ENCODE results near the gene ETV3L. TPM values are rescaled to one million over a fixed set of nuclear protein-coding genes. Genes with fewer than 3 reads are reported as not detected.

The ETV3L gene
- total and polyA plus RNA-seq, 2 experiments from 2014 or later: not detected

GRCh38 chr1:157080714-157081113 is 18.9 kb downstream of the ETV3L start (continued):
- TF ChIP-seq REST (IDR thresholded peaks at IDR 0.05; ENCODE audit: unreplicated experiment): no peak
- no peak for TF ChIP-seq CTCF (conservative IDR thresholded peaks at IDR 0.05; ENCODE audit: low read depth in 2 of 2)
- TF ChIP-seq, protein P1, sequence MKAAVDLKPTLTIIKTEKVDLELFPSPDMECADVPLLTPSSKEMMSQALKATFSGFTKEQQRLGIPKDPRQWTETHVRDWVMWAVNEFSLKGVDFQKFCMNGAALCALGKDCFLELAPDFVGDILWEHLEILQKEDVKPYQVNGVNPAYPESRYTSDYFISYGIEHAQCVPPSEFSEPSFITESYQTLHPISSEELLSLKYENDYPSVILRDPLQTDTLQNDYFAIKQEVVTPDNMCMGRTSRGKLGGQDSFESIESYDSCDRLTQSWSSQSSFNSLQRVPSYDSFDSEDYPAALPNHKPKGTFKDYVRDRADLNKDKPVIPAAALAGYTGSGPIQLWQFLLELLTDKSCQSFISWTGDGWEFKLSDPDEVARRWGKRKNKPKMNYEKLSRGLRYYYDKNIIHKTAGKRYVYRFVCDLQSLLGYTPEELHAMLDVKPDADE (IDR thresholded peaks at IDR 0.05): no peak
- TF ChIP-seq CREB1 (CRISPR knock-in tag; IDR thresholded peaks at IDR 0.05; ENCODE audit: low read depth): no peak
- TF ChIP-seq STAT1 (IDR thresholded peaks at IDR 0.05; ENCODE audit: unreplicated experiment): no peak
- TF ChIP-seq POLR2AphosphoS5 (IDR thresholded peaks at IDR 0.05; ENCODE audit: low read depth): no peak
- no peak for TF ChIP-seq EZH2 (IDR thresholded peaks at IDR 0.05; ENCODE audit: low read depth, unreplicated experiment)
- TF ChIP-seq JUNB (IDR thresholded peaks at IDR 0.05; ENCODE audit: unreplicated experiment): no peak

DNA sequence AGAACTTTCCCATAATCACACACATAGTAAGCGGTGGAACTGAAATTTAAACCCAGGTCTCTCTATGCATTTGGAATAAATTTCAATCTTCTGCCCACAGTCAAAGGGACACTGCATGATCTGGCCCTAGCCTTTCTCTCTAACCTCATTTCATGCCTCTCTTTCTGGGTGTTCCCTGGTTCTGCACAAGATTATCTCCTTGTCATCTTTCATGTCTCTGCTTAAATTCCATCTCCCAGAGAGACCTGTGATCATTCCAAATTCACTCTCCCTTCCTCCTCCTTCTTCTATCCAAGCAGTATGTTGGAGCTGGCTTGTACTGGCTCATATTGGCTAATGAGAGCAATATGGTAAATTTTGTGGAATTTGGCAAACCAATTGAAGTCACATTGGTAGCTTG is 22.2 kb downstream of the ETV3L start:
- TF ChIP-seq ZNF331 (CRISPR knock-in tag; IDR thresholded peaks at IDR 0.05; ENCODE audit: low read depth) (no peak), NANOG (IDR thresholded peaks at IDR 0.05; ENCODE audit: borderline replicate concordance) (no peak), REST (IDR thresholded peaks at IDR 0.05; ENCODE audit: unreplicated experiment) (no peak), JUNB (IDR thresholded peaks at IDR 0.05; ENCODE audit: unreplicated experiment) (no peak), ZNF114 (CRISPR knock-in tag; IDR thresholded peaks at IDR 0.05) (no peak)
- Histone ChIP-seq H3K79me2 (replicated peaks; ENCODE audit: insufficient read depth) (no peaks in the 10 kb centered on the region), H3K36me3 (ENCODE audit: insufficient read depth) (no peaks in the 10 kb centered on the region), H3K4me3 (no peak overlapping the region), H3K4me1 (ENCODE audit: insufficient read depth) (peaks cover 7% of the 10 kb centered on the region; the same call in 1 of the 2 replicates), H4K20me1 (replicated peaks; ENCODE audit: insufficient read depth) (no peaks in the 10 kb centered on the region), H2AFZ (no peak overlapping the region), H3K4me2 (no peak overlapping the region), H3K27me3 (ENCODE audit: insufficient read depth) (no peaks in the 10 kb centered on the region), H3K9me2 (ENCODE audit: insufficient read depth) (no peaks in the 10 kb centered on the region; the same call in 1 of the 2 replicates), H3F3A (replicated peaks; ENCODE audit: low read depth) (no peaks in the 10 kb centered on the region), H3K27ac (ENCODE audit: low read depth) (no peak overlapping the region)
- Mint-ChIP-seq H3K9me3 (no peaks in the 10 kb centered on the region), H3K36me3 (ENCODE audit: low read depth) (no peaks in the 10 kb centered on the region), H3K4me1 (peaks cover 12% of the 10 kb centered on the region), H3K4me3 (no peak overlapping the region), H3K27ac (no peak overlapping the region), H3K27me3 (ENCODE audit: insufficient read depth, low read depth, poor library complexity) (peaks cover 9% of the 10 kb centered on the region)
- DNase-seq (ENCODE audit: low spot score) (no peak), ATAC-seq (no peak)
